Adipose tissue (tissue), 3 donors: ENCODE data around the gene BIVM. TPM values are rescaled to one million over a fixed set of nuclear protein-coding genes. Genes with fewer than 3 reads are reported as not detected.
"Not testable (repeated sequence)": the region's sequence is repeated elsewhere in the genome, so short reads cannot be mapped to it uniquely, and the experiment has no call there.

ENCODE experiments used
- H3K27ac ChIP-seq: one replicate; pipeline ENCODE4 v1.5.1; 2013; ENCODE audit warnings: low read depth, low read length
- WGBS, 3 donors: extraction: QIAGEN DNeasy Blood & Tissue Kit; methylation state at CpG; one replicate each; pipeline ENCODE4 v1.1.7; 2013; 5-methylcytosine and 5-hydroxymethylcytosine counted together
- polyA plus RNA-seq, 3 donors: library from polyadenylated mRNA; stranded (reverse); fragments of 200-250 nt; gene quantifications; one replicate each; pipeline ENCODE4 v1.2.3, GENCODE V29; 2013
- donor health status: healthy with polysubstance abuse.
- donor health status: Bipolar disorder and iron deficiency.
- donor health status: healthy.

Gene BIVM
- polyA plus RNA-seq, 3 donors, result 6.3 to 13.8 (median 6.7) TPM

DNA sequence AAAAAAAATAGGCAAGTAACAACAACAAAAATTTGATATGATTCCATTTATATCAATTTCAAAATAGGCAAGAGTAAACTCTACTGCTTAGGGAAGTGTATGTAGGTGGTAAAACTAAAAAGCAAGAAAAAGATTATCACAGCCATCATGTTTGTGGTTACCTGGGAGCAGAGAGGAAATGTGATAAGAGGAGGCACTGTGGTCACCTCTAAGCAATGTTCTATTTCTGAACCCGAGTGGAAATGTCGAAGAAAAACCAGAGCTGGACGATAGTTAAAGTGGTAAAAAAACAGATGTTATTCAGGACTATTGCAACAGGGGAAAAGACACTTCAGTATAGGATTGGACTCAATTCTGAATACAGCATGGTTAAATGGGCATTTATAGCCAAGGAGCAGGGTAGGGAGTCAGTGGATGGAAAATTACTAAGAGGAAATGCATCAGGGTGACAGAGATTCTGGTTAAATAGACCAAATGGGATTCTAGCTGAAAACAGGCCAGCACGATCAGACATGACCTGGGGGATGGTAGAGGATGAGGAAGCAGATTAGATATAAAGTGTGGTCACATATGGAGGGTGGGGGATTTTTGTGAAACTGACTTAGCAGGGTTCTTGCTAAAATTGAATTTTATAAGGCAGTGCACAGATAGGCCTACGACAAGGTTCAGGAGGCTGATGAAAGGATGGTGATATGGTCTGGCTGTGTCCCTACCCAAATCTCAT lies 19.3 kb upstream of the BIVM start:
- WGBS, 3 donors, result 43 to 80% (median 50%) methylated on average over 5 of the region's 5 CpGs
- H3K27ac ChIP-seq, result no peak overlapping the region

- whole genome bisulfite sequencing, 3 donors, result 79 to 85% (median 82%) methylated on average over 4 of the region's 4 CpGs
- H3K27ac ChIP-seq, result not testable (repeated sequence)
These were observed 18.3 kb upstream of the BIVM start for GRCh38 chr13:102780656-102781055.

- WGBS, 3 donors, result 95 to 100% (median 100%) methylated on average over 1 of the region's 1 CpG
- no peak overlapping the region for H3K27ac ChIP-seq
These were observed 17.3 kb upstream of the BIVM start for GRCh38 chr13:102781591-102781990.

DNA sequence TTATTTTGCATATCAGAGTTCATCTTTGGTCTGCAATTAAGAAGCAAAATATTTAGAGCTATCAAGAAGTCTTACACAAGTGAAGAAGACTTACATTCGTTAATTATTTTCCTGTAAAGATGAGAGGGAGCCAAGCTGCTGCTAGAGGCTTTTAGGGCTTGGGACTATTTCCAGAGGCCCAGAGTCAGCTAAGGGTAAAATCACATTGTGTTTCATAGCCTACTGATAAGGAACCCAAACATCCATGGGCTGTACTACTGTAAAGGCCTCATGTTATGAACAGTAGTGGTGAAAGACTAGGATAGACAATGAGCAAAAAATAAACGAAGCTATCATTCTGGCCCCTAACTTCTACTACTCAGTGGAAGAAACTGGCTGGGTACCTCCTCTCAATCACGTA lies 14.4 kb upstream of the BIVM start:
- 77 to 95% (median 83%) methylated on average over 3 of the region's 3 CpGs for WGBS, 3 donors

DNA sequence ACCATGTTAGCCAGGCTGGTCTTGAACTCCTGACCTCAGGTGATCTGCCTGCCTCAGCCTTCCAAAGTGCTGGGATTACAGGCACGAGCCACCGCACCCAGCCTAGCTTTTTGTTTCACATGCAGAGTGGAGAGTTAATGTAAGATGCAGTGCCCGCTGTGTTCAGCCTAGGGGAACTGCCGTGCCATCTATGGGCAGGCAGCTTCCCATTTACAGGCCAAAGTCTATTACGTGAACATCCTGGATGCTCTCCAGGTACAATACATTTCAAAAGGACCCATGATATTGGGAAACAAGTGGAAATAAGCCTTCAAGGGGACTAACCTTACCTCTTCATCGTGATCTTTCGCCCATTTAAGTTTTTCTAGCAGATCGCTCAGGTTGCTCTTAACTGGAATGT lies 10.2 kb upstream of the BIVM start:
- 93 to 98% (median 96%) methylated on average over 8 of the region's 8 CpGs for WGBS, 3 donors
- H3K27ac ChIP-seq, result no peak overlapping the region

More for the DNA sequence above, 14.4 kb upstream of the BIVM start:
- no peak overlapping the region for H3K27ac ChIP-seq

DNA sequence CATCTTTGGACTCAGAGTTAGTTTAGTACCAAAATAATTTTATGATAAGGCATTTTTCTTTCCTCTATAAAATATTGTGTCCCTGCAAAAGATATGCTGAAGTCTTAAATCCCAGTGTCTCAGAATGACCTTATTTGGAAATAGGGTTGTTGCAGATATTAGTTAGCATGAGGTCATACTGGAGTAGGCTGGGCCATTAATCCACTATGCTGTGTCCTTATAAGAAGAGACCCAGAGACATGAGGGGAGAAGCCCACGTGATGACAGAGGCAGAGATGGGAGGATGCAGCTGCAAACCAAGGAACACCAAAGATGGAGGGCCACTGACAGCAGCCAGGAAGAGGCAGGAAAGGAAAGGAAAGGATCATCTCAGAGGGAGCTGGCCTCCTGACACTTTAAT lies 6.5 kb upstream of the BIVM start:
- H3K27ac ChIP-seq, result no peak overlapping the region
- 66 to 75% (median 71%) methylated on average over 1 of the region's 1 CpG for WGBS, 3 donors

GRCh38 chr13:102793611-102794355 lies 5.1 kb upstream of the BIVM start:
- WGBS, 3 donors, result 91 to 94% (median 92%) methylated on average over 9 of the region's 9 CpGs
- H3K27ac ChIP-seq, result no peak overlapping the region

- WGBS, 3 donors, result 0 to 1% (median 0%) methylated on average over 53 to 69 of the region's 69 CpGs
These were observed 666 bp downstream of the BIVM start for GRCh38 chr13:102799426-102800144.

DNA sequence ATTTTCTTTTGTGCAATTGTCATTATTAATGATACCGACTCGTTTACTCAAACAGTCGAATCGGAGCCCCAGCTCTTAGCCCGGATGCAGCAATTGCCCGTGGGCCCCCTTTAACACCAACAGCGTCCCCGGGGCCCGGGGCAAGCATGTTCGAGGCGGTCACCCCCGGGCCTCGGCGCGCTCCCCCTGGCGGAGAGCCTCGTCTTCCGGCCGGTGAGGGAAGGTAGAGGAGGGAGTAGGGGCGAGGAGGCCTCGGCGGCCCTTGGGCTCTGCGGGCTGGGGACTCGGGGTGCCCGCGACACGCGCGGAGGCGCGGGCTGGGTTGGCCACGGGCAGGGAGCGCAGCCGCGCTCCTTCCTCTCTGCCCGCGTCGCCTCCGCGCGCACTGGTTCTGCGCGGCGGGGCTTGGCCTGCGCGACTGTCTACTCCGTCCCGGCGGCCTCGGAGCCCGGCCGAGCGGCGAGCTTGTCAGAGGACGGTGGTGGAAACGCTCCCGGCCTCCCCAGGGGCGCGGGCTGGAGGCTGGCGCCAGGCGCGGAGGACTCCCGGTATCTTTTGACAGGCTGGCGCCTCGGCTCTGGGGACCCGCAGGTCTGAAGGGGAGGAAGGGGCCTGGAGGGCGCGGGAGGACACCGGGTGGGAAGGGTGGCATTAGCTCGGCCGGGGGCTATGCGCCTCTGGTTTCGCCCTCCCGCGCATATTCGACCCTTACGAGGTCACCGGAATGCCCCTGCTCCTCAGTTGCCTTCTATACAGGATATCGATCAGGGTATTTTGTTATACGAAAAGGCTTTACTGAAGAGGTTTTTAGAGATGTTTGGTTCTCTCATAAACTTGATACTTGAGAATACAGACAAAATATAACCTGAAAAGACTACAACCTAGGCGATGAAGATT lies 1.5 kb downstream of the BIVM start:
- 1 to 2% (median 1%) methylated on average over 48 to 81 of the region's 81 CpGs for WGBS, 3 donors
- H3K27ac ChIP-seq, result peak overlapping the region; percentile 78

More at GRCh38 chr13:102799426-102800144, 666 bp downstream of the BIVM start:
- no peak overlapping the region for H3K27ac ChIP-seq

- no peak overlapping the region for H3K27ac ChIP-seq
- 96 to 97% (median 96%) methylated on average over 3 of the region's 3 CpGs for WGBS, 3 donors
These were observed 6.8 kb downstream of the BIVM start for GRCh38 chr13:102805680-102806079.

DNA sequence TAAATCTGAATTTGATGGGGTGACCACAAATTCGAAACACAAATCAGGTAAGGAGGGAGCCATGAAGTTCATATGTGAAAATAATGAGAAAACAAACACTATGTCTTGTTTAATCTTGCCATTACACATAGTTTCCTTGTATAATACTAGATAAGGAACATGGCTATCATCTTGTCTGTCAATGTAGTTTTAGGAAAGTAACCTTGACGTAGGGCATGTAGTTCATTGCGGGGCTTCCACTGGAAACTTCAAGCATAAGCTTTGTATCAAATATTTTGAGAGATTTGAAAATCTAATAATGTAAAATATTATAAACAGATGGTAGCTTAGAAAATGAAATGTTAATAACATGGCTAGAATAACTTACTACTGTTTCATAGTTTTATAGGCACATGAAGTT lies 8.8 kb downstream of the BIVM start:
- H3K27ac ChIP-seq, result no peak overlapping the region
- 79 to 99% (median 96%) methylated on average over 3 of the region's 3 CpGs for WGBS, 3 donors

DNA sequence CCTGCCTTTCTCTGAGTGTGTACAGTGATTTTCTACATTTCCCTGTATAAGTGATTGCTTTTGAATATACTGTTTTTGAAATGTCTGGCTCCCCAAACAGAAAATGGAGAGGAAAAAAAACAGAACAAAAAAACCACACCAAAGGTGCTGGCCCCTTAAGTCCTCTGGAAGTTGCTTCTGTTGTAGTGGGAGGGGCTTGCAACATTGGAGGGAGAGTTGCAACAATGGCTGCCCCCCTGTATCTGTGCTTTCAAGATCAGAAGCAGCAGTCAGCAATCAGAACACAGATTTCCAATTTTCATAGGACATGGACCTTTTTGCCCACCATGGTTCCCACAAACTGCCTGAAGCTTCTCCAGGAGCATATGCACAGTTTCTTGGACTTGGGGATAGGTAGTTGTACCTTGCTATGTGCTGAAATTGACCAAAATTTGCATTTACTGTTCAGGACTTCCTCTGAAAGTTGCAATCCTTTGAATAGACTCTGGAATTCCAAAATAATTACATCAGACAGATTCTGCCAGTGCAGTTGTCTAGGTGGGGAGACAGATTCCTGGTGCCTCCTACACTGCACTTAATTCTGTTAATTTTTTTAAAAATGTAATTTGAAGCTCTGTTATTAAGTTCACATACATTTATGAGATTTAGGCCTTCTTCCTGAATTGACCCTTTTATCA lies 13.8 kb downstream of the BIVM start:
- H3K27ac ChIP-seq, result no peak overlapping the region

- no peak overlapping the region for H3K27ac ChIP-seq
- WGBS, 3 donors, result 70 to 88% (median 84%) methylated on average over 7 of the region's 7 CpGs
These were observed 15.2 kb downstream of the BIVM start for GRCh38 chr13:102814025-102814607.

GRCh38 chr13:102814793-102815192 lies 15.9 kb downstream of the BIVM start:
- no peak overlapping the region for H3K27ac ChIP-seq
- 75 to 88% (median 80%) methylated on average over 6 of the region's 6 CpGs for WGBS, 3 donors

GRCh38 chr13:102815788-102816187 lies 16.9 kb downstream of the BIVM start:
- WGBS, 3 donors, result 89 to 92% (median 91%) methylated on average over 5 of the region's 5 CpGs

DNA sequence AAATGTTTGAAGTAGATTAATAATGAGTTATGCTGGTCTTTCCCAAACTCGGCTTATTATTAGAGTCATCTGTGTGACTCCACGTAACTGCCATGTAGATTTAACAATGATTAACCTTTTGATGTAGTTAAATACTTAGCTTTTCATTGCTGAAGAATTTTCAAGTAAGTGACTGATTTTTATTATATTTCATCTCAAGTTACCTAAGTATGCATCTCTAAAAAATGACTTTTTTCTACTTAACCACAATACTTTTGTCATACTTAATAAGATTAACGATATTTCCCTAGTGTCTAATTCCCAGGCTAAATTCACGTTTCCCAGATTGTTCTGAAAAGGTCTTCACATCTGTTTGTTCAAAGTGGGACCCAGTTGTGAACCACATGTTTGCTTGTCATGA lies 17.8 kb downstream of the BIVM start:
- WGBS, 3 donors, result 73 to 93% (median 85%) methylated on average over 4 of the region's 4 CpGs
- no peak overlapping the region for H3K27ac ChIP-seq

More at GRCh38 chr13:102815788-102816187, 16.9 kb downstream of the BIVM start:
- no peak overlapping the region for H3K27ac ChIP-seq

DNA sequence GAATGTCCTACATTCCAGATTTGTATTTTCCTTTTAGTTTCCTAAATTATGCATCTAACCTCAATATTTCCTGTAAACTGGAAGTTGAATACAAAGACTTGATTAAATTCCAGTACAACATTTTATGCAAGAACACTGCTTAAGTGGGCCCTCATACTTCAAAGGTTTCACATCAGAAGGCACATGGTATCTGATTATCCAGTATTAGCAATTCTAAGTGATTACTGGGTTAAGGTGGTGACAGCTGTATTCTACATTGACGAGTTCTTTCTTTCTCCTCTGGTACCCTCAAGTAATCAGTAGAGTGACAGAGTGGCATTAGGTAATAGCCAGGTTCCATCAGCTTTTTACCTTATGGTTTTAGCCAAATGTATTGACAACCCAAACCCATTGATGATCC lies 18.3 kb downstream of the BIVM start:
- 85 to 95% (median 93%) methylated on average over 1 of the region's 1 CpG for WGBS, 3 donors
- H3K27ac ChIP-seq, result no peak overlapping the region
